GM12874 (cell line): Measurements from ENCODE around the gene NET1.

ENCODE experiments used
- CTCF ChIP-seq: IDR thresholded peaks from 2 replicates; pipeline ENCODE4 v1.5.1; 2011; ENCODE audit warnings: low read depth, mild to moderate bottlenecking, control low read depth, low read length, moderate library complexity; ENCODE audit not compliant: insufficient read depth

NET1 gene

DNA sequence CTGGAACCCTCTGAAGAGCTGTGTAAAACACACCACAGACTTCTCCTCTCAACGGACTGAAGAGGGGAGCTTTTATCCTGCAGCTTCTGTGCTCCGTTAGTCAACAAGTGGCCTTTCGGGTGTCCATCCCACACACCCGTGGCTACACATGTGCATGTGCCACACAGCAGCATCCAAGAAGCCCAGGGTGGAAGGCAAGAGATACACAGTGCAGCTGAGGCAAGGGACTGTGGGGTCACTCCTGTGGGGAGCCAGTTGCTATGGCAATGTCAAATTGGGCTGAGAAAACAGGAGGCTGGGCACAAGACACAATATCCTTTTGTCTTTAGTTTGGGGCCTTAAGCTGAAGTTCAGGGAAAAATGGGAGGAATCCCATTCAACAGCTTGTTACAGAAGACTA is 28.7 kb downstream of the NET1 start:
- no peak for TF ChIP-seq CTCF

DNA sequence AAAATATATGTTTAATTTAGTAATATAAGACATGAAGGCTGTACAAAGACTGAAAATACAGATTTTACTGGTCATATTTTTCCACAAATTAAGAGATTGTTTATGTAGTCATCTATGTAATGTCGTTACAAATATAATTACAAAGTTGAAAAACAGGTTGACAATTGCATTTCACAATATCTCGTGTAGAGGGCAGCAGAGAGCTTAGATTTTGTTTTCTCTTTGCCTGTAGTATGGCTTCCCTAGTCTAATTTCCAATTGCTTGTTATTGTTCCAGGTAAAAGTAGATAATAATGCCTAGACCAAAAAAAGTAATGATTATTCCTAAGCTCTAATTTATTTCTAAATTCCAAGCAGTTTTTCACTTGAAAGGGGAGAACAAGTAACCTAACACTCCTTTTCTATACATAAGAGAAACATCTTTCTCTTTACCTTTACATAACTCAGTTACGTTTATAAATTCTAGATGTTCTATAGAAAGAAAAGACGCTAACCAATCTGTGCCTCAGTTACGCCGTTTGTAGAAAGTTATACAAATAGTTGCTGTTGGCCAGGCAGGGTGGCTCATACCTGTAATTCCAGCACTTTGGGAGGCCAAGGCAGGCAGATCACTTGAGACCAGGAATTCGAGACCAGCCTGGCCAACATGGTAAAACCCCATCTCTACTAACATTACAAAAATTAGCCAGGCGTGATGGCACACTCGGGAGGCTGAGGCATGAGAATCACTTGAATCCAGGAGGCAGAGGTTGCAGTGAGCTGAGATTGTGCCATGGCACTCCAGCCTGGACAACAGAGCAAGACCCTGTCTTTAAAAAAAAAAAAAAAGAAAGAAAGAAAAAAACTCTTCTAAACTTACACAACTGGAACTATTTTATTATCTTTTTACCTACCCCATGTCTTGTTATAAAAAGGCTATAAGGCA is 30.0 kb downstream of the NET1 start:
- peak; percentile 52; the same call in 1 of the 2 replicates for TF ChIP-seq CTCF

DNA sequence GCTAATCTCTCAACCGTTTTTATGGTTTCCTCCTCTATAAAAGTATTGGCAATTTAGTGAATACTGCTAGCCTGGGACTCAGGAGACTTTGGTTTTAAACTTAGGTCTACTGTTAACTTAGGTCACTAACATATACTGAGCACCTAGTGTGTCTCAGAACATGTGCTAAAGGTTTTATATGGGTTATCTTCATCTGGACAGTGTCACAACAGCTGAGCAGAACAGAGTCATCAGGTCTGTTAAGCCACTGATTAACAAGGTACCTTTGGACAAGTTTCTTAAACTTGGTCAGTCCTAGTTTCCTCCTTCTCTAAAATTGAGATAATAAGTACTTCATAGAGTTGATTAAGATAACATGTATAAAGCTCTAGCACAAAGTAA is 30.6 kb downstream of the NET1 start:
- TF ChIP-seq CTCF = no peak

GRCh38 chr10:5443429-5443828 is 31.1 kb downstream of the NET1 start:
- TF ChIP-seq CTCF = no peak

DNA sequence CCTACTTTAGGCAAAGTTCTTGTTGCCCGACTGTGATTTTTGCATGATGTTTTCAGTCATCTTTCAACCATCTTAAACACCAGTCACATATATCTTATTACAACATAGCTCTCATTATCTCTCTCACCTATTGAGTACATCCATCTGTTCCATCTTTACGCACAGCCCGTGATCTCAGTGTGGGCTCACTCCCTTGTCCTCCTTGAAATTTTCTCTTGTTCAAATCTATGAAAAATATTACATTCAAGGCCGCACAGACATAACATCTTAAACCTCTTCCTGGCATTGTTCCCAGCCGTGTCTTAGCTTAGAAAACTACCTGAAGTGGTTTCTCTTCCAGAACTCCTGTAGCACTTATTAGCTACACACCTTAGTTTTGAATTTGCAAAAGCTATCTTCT is 32.6 kb downstream of the NET1 start:
- TF ChIP-seq CTCF = no peak

DNA sequence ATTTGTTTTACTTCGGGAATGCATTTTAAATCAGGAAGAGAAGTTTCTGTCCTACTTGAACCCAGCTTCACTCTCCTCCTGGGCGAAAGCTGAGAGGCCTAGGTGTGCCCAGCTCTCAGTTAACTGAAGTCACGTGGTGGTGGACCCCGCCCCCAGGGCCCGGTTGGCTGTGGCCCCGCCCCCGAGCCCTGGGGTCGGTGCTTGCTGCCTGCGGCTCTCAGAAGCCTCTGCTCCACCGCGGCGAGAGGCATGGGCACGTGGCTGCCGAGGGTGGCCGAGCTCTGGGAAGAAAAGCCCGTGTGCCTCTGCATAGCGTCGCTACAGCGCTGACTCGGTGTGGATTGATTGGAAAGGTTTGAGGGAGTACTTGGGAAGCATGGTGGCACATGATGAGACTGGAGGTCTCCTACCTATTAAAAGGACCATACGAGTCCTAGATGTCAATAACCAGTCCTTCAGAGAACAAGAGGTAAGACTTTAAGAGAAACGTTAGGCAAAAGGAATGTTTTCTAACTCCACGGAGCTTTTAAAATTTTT is 34.1 kb downstream of the NET1 start:
- TF ChIP-seq CTCF = no peak

- no peak for TF ChIP-seq CTCF
Observed at GRCh38 chr10:5447056-5447455, 34.7 kb downstream of the NET1 start.
